GM18505 (cell line): ENCODE results near the gene PRR5.

ENCODE experiments used
- ATAC-seq: cut with Tn5 transposase; IDR thresholded peaks from one replicate; pipeline ENCODE4 v1.9.1; 2021; ENCODE audit not compliant: unreplicated experiment
- POLR2A ChIP-seq: IDR thresholded peaks from 4 replicates; pipeline ENCODE4 v1.6.1; 2011; ENCODE audit warnings: borderline replicate concordance; ENCODE audit not compliant: insufficient read depth, insufficient read length; ENCODE audit errors: extremely low read depth

PRR5 gene

DNA sequence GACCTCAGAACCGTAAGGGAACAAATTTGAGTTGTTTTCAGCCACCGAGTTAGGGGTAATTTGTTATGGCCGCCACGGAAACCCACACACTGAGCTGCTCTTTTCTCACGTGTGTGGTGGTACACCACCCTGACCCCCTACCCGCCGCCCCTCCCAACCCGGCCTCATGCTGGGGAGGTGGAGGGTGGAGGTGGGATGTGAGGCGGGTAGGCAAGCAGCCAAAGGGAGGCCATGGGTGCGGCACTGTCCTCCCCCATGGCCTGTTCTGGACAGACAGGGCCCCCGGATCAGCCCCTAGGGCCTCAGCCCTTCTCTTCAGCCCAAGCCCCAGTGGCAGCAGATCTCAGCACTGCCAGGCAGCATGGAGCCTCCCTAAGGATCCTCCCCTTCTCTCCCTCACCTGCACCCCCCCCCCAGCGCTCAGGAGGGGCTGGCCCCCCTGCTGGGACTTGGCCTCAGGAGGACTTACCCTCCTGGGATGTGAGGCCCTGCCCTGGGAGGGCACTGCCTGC, 7.9 kb downstream of the PRR5 start:
- no peak for ATAC-seq
- TF ChIP-seq POLR2A = no peak

DNA sequence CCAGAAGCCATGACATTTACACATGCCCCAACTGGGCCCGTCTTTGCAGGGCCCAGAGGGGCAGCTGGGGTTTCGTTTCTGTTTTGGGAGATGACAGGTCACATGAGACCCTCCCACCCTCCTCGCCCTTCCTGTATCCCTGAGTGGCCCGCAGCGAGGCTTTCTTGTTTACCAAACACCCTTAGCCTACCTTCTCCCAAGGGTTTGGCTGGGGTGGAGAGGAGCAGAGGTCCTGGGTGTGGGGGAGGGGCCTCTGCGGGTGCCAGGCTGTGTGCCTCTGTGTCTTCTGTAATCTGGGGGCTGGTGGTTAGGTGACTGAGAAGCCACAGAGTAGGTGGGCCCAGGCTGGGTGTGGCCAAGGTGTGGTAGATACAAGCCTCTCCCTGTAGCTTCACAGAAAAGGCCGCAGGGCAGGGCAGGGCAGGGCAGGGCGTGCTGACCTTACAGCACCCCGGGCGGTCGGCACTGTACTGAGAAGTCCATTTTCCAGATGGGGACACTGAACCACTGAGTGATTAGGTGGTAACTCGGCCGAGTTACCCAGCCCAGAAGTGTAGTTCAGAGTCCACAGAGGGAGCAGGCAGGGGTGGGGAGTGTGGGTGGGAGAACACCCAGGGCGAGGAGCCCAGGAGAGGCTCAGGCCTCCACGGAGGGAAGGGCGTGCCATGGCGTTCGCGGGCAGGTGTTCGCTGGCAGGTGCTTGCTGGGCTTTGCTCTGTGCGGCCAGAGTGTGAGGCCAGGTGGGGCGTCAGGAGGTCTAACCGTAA, 8.7 kb downstream of the PRR5 start:
- TF ChIP-seq POLR2A = no peak
- ATAC-seq = no peak

DNA sequence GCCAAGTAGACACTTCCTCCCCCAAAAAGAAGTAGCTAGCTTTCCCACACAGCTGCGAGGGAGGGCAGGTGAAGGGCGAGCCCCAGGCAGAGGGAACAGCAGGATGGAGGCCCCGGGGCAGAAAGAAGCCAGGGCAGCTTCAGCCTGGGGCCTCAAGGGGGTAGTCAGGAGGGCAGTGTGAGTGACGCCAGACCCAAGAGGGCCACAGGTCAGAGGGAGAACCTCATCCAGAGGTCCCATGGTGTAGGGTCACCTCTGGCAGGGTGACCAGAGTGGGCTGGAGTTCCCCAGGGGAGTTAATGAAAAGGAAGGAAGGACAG, 9.2 kb downstream of the PRR5 start:
- TF ChIP-seq POLR2A = no peak
- ATAC-seq = no peak

DNA sequence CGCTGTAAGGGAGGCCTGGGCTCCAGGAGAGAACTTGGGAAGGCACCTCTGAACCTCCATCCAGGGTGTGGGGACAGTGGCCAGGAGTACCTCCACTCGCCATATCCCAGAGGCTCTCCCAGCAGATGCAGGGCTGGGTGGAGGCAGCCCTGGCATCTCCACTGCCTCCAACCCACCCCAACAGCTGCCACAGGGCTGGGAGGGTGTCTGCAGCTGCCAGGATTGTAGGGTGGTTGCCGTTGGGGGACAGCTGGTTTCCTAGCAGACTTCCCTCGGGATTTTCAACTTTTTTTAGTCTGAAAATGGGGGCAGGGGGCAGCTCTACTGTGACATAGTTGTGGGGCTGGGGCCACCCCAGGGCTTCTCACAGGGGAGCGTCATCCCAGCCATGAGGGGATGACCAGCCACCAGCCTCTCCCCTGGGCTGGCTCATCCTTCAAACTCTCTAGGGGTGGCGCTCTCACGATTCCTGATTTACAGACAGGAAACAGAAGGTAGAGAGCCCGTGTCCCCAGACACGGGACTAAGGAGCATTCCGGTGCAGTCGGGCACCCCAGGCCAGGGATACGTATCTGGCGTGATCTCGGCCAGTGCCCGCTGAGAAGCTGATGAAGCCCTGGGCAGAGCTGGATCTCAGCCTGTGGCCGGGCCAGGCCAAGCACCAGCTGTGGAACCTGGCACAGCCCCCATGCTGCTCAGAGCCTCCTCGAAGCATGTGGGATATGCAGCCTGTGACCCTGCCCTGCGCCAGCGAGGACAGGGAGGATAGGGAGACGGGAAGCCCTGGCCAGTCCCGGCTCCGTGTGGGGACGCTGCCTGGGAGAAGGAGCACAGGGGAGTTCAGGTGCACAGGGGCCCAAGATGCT, 9.9 kb downstream of the PRR5 start:
- TF ChIP-seq POLR2A = no peak
- ATAC-seq = no peak

DNA sequence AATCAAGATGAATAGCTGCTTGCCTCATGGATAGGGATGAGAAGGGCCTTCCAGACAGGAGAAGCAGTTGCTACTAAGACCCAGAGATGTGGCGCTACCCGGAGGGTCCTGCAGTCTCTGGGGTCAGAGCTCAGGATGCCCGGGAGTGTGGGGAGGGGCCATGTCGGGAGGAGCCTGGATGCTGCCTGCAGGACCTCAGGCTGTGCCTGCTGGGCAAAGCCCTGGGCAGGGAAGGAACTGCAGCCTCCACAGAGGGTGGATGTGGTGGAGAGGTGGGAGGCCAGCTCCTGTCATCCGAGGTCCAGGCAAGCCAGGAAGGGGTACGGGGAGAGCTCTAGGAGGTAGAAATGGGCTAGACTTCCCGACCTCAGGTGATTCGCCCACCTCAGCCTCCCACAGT, 11.0 kb downstream of the PRR5 start:
- ATAC-seq = no peak
- no peak for TF ChIP-seq POLR2A

DNA sequence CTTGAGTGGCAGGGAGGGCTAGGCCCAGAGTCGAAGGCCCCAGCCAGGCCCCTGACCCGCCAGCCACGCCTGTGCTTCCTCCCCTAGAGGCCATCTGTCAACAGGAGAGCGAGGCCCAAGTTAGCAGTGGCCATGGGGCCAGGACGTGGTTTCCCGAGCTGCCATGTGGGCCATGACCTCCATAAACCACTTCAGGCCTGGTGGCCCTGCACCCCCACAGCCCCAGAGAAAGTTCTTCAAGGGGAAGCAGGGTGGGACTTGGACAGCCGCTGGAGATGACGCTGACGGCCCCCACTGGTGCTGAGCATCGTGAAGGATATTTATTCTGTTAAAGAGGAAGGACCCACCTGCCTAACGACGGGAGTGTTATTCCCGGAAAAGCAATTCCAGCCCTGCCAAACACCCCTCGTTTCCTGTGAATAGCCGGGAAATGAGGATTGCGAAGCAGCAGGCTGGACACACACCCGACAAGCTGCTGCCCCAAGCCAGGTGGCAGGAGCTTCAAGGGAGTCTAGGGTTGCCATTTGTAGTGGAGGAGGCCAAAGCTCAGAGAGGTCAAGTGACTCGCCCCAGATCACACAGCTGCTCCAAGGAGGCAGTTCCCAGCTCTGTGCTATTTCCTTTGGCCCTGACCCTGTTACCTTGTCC, 12.8 kb downstream of the PRR5 start:
- ATAC-seq = no peak
- no peak for TF ChIP-seq POLR2A

DNA sequence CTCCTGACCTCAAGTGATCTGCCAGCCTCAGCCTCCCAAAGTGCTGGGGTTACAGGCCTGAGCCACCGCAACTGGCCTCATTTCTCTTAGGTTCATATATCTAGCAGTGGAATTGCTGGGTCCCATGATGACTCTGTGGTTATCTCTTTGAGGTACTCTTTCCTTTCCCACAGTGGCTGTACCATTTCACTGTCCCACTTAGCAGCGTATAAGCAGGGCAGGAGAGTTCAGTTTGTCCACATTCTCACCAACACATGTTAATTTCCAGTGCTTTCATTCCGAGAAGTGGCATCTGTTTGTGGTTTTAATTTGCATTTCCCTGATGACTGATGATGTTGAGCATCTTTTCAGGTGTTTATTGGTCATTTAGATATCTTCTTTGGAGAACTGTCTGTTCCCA, 16.4 kb downstream of the PRR5 start:
- TF ChIP-seq POLR2A = no peak
- ATAC-seq = no peak

DNA sequence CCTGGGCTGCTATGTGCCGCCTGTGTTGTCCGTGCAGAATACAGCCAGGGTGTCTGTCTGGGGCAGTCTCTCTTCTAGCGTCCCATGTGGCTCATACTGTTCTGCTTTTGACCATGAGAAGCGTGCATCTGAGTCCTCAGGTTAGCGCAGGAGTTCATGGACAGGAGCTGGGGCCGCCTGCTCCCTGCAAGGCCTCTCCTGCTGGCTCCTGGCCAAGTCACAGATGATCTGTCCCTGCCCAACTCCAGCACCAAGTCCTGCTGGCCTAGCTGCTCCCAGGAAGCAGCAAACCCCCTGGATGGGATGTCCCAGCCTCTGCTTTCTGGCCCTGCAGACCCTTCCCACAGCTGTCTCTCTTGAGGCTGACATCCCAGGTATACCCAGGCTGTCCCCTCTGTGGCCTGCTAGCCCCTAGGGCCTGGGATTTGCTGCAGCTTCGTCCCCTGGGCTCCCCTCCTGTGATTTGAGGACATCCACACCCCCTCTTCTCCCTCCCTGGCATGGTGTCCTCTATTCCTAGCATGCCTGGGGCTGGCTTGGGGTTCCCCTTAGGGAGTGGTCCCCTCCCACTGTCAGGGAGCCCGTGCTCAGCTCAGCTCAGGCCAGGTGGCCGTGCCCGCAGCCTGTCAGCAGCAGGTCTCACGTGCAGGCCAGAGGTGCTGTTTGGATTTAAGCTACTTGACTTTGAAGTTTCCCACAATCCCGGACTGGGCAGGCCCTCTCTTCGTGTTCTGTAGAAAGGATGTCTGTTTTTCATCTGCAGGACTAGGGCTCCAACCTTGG, 17.8 kb downstream of the PRR5 start:
- no peak for ATAC-seq
- no peak for TF ChIP-seq POLR2A

DNA sequence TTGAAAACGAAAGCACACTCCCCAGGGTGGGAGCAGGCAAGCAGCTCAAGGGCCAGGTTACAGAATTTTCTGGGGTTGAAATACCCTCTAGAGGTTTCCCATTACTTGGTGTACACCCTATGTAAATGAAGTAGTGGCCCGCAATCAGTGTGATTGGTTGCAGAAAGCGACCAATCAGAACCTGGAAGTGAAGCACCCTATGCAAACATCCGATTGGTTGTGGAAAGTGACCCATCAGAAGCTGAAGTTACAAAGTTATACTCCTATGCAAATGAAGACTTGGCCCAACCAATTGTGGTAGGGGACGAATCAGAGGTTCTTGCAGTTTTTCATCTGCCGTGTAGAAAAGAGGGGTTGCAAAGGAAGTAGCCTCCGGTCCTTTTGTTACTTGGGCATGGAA, 19.2 kb downstream of the PRR5 start:
- ATAC-seq = no peak
- TF ChIP-seq POLR2A = no peak

DNA sequence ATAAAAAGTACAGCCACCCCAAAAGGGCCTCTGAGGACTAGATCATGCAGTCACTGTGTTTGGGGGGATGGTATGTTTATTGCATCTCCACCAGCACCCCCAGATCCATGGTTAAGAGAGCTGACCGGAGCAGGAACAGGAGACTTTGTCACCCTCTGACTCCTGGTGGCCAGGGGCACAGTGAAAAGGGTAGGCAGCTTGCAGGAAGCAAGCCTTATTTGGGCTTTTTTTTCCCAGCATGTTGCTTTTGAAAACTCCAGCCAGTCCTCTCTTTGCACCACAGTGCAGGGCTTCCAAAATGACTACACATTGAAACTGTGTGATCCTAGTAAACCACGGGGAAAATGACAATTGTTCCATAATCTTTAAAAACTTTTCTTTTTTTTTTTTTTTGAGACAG, 20.6 kb downstream of the PRR5 start:
- TF ChIP-seq POLR2A = no peak
- no peak for ATAC-seq

DNA sequence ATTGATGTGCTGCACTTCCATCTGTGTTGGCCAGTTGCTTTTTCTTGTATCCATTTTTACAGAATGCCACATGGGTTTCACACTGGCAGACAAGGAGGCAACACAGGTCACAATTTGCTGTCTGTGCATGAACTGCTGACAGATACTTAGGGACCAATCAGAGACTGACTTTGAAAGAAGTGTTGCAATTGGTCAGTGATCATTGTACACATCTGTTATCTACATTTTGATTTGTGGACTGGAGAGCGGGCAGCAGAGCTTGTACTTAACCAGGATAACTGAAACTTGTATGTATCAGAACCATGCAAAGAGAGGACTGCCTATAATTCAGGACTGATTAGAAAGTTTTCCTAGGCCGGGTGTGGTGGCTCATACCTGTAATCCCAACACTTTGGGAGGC, 21.8 kb downstream of the PRR5 start:
- no peak for ATAC-seq
- no peak for TF ChIP-seq POLR2A

DNA sequence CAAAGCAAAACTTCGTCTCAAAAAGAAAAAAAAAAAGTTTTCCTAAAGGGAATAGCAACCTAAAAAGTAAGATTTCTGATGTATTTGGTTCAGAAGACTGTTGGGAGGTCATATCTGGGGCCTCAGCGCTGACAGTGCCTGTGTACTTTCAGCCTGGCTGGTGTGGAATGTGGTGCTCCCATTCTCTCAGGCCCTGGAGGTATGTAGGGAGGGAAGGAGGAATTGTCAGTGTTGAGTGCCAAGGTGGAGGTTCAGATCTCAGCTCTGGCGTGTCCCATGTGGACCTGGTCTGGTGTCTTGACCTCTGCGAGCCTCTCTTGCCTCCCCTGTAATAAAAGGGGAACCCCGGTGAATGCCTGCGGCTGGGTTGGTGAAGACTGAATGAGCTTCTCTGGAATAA, 22.4 kb downstream of the PRR5 start:
- TF ChIP-seq POLR2A = no peak
- ATAC-seq = no peak

DNA sequence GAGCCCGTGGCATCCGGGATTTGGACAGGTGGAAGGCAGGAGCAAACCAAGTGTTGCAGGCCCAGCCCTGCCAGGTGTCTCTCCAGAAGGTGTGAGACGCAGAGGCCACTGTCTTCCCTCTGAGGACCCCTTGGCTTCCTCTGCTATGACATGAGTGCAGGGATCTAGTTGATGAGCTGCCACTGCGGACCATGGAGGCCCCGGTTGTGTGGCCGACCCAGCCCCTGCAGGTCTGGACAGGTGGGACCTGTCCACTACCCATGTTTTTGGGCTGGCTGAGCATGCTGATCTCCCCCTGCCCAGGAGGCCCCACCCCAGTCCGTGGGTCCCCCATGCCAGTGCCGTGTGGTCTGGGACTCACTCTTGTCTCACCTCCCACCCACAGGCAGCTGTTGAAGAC, 22.9 kb downstream of the PRR5 start:
- ATAC-seq = no peak
- no peak for TF ChIP-seq POLR2A
